NCI-H510A treated with DMSO at 0.1 percent for 48 hours (cell line): ENCODE data around the gene RMRP.
"Not testable (repeated sequence)": the region's sequence is repeated elsewhere in the genome, so short reads cannot be mapped to it uniquely, and the experiment has no call there.

Experiments used
- DNase-seq: peaks from one replicate; lab custom pipeline; 2025; lab: John Stamatoyannopoulos, UW

Gene RMRP

DNA sequence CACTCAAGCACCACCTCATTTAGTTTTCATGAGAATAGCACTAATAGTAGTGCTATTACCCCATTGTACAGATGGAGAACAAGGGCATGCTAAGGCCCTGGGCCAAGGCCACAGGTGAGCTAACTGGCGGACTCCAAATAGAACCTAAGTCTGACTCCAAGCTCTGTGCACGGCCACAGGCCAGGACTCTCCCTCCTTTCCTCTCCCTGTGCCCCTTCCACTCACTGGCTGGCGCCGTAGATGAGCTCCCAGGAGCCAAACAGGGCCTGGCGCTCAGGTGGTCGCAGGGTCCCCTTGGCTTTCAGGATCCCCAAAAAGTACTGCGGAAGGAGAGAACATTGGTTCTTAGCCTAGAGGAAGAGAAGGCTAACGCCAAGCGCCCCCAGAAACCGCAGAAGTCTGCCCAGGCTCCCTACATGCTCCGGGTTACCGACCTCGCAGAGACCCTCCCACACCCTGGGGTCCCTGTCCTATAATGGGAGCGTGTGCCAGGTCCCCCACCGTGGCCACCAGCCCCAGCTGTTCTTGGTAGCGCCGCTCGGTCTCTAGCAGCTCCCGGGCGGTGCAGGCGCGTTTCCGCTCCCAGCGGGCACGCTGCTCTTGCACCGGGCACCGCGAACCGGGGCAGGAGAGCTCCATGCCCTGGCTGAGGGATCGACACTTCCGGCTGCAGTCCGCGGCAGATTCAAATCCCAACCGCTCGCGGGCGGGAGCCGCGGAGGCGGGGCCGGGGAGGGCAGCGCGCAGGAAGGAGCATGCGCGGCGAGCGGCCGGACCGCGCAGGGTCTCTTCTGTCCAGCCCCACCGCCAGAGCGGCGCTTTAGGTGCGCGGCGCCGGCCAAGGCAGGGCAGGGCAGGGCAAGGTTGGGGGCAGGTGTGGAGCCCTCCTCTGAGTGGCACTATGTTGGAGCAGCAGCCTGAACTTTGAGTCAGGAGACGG is 7.0 kb upstream of the RMRP start, which contains the start of gene ARHGEF39:
ARHGEF39 (minus strand) TSS at position 665 of the 940 bp plus-strand sequence; CDS start at position 639, 26 bp downstream.
- peak; percentile 71 for DNase-seq

DNA sequence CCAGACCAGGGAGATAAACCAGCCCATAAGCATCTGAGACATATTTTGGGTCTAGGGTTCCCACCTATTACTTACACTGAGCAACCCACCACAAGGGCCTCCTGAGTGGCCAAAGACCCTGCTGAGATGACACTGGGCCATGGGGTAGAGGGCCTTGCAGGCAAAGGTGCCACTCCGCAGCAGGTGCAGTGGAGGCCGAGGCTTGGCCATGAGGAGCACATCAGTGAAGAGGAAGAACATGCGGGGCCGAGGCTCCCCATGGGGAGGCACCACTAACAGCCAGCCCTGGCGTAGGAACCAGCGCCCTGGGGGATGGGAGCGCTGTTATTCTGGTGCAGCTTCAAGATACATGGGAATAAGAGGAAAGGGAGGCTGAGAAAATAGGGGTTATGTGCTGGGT is 4.6 kb upstream of the RMRP start:
- DNase-seq, result no peak

DNA sequence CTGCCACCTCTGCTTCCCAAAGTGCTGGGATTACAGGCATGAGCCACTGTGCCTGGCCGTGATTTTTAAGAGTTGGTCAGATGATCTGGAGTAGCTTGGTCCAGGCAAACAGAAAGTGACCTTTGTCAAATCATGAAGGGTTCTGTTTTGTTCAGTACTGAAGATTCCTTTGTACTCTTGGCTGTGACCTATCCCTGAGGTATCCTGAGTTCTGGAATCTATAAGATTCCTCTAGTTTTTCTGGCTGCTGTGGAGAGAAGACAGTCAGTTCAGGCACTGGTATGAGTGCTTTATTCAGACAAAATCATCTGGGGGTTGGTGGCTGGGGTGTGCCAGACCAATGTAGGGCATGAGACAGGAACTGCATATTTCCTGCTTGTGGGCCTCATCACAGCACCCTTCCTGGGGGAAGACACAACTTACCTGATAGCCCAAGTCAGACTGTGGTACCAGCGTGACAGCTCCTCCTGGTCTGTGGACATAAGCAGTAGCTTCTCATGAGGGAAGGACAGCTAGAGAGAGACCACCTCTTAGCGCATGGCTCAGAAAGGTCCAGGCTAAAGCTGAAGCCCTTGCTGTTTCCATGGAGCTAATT is 4.0 kb upstream of the RMRP start:
- DNase-seq, result no peak

DNA sequence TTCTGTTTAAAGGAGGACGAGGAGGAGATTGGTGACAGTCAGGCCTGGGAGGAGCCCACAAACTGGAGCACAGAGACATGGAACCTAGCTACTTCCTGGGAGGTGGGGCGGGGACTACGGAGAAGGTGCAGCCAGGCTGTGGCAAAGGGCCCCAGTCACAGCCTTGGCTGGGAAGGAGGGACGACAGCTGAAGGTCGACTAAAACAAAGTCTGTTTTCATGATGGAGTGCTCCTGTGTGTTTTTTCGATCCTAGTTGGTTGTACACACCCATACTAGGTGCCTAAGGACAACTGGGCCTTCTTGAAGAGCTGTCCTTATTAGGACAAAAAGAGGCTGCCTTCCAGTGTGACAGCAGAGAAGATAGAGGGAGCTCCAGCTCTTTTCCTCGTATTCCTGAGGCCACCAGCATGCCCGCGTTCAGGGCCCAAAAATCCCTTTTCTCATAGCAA is 3.2 kb upstream of the RMRP start:
- no peak for DNase-seq

DNA sequence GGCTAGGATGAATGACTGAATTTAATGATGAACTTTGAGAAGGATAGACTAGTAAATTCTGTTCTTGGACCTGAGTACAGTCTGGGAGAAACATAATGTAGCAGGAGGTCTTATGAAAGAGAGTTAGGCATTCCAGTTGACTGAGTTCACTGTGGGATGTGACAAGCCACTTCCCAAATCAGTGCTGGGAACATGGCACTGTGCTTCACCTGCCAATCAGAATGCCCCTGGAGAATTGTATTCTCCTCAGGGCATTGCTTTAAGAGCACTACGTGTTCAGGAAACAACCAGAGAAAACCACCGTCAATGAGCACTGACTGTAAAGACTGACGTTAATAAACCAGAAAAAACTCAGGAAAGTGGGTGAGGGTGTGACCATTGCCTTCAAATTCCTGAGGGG is 1.5 kb upstream of the RMRP start:
- no peak for DNase-seq

DNA sequence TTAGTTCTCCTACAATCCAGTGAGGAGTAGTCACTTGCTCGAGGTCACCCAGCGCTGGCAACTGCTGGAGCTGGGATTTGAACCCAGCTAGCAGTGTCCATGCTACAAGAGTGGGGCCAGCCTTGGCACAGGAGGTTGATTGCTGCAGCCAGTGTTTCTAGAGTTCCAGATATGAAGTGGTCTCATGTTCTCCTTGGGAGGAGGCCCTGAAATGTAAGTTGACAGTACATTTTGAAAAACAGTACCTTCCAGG is 1.1 kb upstream of the RMRP start:
- peak; percentile 23 for DNase-seq

DNA sequence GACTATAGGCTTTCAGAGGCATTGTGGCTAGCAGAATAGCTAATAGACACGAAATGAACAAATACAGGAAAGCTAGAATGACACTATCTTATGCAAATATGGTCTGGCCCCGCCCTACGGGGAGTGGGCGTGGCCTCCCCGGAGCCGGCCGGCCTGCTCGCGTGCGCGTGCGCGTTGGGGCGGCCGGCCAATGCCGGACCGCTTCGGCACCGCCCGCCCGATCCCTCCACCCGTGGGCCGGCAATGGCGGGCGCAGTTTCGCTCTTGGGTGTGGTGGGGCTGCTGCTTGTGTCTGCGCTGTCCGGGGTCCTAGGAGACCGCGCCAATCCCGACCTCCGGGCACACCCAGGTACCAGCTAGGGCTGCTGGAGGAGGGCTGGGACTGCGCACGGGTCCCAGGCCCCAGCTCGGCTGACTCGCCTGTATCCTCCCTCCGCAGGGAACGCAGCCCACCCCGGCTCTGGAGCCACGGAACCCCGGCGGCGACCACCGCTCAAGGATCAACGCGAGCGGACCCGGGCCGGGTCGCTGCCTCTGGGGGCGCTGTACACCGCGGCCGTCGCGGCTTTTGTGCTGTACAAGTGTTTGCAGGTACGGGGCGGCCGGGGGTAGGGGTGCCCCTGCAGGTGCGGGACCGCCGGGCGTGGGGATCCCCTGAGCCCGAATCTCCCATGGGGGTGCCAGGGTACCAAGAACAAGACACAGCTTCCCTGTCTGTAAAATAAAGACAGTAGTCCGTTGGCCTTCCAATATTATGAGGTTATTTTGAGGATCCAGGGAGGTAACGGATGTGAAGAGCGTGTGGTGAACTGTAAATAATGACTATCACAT is 533 bp upstream of the RMRP start, which contains the start of gene CCDC107:
CCDC107 (plus strand) TSS at position 156 of the 831 bp plus-strand sequence; CDS start at position 244, 88 bp downstream.
- DNase-seq, result peak; percentile 75

DNA sequence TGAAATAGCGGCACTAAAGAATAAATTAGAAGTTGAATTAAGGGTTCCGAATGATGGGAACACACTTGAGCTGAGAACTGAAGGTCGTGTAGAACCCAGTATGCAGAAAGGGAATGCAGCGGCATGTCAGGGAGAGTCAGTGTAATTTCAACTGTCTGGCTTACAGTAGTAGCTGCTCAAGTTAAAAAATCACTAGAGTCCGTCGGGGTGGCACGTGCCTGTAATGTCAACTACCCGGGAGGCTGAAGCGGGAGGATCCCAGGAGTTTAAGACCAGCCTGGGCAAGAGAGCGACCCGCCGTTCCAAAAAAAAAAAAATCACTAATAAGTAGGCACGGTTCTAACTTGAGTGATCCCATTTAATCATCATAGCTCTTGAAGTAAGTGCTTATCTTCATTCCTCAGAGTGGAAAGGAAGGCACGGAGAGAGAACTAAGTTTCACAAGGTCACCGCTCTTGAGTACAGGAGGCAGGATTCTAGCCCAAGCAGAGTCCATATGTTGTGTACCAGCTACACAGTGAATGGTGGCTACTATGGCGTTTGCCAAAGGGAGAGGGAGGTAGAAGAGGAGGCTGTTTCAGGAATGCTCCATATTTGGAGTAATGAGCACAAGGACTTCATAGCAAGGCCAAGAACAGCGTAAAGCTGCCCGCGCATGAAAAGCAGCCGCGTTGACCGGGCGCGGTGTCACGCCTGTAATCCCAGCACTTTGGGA is 831 bp downstream of the RMRP start:
- peak; percentile 15 for DNase-seq

DNA sequence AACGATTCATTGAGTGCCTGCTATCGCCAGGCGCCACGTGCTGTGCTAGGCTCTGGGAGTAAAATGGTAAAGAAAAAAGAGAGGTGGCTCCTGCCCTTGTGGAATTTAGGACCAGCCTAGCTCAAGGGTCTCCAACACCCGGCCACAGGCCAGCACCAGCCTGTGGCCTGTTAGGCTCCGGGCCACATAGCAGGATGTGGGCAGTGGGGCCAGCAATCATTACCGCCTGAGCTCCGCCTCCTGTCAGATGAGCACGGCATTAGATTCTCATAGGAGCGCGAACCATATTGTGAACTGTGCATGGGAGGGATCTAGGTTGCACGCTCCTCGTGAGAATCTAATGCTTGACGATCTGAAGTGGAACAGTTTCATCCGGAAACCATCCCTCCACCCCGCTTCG is 1.5 kb downstream of the RMRP start:
- DNase-seq, result no peak

DNA sequence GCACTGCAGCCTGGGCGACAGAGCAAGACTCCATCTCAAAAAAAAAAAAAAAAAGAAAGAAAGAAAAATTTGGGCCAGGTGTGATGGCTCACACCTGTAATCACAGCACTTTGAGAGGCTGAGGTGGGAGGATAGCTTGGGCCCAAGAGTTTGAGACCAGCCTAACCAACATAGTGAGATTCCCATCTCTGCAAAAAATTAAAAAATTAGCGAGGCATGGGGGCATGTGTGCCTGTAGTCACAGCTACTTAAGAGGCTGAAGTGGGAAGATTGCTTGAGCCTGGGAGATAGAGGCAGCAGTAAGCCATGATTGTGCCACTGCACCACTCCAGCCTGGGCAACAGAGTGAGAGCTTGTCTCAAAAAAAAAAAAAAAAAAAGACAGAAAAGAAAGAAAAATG is 4.2 kb downstream of the RMRP start:
- no peak for DNase-seq

DNA sequence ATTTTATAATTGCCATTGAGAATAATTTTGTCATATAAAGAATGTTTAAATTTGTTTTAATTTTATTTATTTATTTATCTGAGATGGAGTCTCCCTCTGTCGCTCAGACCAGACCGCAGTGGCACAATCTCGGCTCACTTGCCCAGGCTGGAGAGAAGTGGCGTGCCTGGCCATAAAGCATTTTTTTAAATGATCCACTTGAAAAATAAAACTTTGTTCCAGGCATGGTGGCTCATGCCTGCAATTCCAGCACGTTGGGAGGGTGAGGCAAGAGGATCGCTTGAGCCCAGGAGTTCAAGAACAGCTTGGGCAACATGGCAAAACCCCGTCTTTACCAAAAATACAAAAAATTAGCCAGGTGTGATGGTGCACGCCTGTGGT is 5.0 kb downstream of the RMRP start:
- no peak for DNase-seq

DNA sequence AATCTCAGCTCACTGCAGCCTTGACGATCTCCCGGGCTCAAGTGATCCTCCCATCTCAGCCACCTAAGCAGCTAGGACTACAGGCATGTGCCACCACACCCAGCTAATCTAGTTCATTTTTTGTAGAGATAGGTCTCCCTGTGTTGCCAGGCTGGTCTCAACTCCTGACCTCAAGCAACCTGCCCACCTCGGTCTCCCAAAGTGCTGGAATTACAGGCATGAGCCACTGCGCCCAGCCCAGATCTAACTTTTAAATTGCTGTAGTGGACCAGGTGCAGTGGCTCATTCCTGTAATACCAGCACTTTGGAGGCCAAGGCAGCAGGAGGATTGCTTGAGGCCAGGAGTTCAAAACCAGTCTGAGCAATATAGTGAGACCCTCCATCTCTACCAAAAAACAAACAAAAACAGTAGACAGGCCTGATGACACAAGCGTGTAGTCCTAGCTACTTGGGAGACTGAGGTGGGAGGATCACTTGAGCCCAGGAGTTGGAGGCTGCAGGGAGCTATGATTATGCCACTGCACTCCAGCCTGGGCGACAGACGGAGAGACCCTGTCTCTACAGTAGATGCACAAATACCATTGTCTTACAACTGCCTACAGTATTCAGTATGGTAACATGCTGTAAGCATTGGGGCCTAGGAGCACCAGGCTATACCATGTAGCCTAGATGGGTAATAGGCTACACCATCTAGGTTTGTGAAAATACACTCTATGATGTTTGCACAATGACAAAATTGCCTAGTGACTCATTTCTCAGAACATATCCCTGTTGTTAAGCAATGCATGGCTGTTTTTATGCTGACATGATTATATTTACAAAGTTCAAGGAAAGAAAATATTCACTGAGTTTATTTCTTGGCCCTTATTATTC is 5.6 kb downstream of the RMRP start:
- no peak for DNase-seq

DNA sequence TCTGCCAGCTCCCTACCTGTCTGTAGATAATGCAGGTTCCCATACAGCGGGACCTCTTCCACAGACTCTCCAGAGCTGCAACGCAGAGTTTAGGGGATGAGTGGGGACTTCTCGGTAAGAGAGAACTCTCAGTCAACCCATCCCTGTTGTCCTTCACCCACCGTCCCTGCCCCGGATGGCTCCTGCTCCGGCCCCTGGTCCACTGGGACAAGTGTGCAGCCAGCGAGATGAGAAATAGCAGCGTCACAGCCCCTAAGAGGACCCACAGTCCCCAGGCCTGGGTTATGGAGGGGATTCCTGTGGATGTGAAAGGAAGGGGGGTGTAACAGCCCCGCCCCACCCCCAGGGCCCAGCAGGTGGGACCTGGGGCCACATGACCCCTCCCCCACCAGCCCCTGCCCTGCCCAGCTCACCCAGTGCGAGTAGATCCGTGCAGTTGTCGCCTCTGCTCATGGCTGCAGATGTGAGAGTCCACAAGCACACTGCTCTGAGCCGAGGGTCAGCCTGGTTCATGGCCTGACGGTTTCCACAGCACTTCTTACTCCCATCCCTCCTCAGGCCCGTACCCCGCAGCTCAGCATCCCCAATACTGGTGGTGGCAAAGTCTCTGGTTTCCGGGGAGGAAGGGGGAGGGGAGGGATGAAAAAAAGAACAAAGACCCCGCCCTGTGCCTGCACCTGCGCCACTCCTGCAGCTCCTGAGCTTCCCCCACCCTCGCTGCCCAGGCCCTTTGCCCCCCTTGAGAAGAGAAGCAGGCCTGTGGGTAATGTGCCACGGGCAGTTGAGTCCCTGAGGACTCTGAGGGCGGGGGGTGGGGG is 7.3 kb downstream of the RMRP start, which contains the start of gene SIT1:
SIT1 (minus strand) TSS at position 591 of the 818 bp plus-strand sequence; CDS start at position 513, 78 bp downstream.
- peak; percentile 39 for DNase-seq

DNA sequence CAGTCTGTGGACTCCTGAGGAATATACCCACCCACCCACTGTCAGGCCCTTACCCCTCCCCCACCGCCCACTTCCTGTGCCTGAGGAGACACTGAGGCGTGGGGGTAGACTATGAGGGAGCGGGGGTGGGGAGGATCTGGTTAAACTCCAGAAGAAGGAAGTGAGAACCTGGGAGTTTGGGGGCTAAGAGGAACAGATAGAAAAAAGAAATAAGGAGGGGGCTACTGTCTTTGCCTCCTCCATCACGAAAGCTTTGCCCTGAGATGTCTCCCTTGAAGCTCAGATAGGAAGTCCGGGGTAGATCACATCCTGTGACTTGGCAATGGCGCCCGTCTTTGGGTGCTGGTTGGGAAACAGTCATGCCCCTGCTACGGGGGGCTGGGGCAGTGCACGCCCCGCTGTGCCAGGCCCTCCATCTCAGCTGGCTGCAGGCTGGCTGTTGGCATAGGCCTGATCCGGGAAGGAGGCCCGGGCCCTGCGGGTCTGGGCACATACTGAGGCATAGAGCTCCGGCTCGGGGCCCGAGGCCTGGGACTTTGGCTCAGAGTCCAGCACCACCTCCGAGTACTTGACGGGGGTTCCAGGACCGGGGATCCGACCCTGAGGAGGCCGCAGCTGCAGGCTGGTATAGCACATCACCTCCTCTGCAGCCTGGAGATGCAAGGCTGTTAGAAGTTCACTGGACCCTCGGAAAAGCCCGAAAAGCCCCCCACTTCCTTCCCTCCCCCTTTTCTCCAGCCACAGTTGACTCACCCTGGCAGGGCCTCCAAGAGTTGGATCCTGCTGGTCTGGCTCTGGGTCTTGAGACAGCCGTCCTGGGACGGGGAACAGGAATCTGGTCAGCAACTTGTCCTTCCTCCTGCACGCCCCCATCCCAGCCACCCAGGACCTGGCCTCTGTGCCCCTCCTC is 8.1 kb downstream of the RMRP start:
- DNase-seq, result no peak

DNA sequence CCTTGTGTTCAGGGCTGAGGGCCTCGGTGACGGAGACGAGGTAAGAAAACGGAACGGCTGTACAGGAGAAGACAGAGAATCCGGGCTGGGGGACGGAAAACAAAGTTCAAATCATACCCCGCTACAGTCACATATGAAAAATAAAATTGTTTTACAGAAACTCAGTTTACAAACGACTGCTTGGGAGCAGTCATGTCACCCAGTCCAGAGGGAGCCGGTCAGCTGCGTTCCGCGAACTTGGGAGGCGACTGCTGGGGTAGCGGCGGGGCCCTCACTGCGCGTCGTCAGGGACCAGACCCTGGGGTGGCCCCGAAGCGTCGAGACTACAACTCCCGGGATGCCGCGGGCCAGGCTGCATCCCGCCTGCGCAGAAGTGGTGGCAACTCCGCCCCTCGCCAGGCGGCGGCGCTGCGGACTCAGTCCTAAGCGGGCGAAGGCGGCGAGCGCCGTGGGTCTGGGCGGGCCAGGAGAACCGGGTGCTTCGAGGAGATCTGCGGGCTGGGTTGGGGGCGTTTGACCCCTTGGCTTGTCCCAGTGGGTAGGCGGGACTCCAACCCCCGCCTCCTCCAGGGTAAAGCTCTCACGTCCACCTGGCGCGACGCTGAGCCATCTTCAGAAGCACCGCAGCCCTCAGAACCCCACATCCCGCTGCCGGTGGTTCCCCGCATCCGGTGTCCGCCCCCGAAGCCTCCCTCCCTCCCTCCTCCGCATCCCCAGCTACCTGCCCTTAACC is 11.1 kb downstream of the RMRP start:
- peak; percentile 76 for DNase-seq

DNA sequence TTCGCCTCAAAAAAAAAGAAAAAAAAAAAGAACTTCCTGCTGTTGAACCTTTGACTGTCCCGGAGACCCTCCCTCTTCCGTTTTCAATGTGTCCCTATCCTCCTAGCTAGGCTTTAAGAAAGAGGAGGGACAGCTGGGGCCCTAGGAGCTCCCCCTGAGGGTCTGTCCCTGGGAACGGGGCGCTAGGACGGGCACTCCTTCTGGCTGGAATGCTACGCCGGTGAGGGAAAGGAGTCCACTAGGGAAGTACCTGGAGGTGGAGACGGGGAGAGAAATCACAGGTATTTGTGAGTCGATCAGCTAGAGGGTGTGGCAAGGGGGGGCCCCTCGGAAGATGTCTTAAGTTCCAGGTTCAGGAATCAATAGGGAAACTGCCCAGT is 11.7 kb downstream of the RMRP start:
- peak; percentile 39 for DNase-seq

DNA sequence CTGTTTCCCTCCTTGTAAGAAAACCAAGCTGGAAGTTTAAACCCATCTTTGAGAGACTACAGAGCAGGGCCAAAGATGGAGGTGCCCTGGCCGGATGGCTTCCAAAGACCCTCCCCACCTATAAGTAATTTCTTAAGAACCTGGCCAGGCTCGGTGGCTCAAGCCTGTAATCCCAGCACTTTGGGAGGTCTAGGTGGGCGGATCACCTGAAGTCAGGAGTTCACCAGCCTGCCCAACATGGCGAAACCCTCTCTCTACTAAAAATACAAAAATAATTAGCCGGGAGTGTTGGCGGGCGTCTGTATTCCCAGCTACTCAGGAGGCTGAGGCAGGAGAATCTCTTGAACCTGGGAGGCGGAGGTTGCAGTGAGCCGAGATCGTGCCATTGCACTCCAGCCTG is 12.1 kb downstream of the RMRP start:
- DNase-seq, result not testable (repeated sequence)

DNA sequence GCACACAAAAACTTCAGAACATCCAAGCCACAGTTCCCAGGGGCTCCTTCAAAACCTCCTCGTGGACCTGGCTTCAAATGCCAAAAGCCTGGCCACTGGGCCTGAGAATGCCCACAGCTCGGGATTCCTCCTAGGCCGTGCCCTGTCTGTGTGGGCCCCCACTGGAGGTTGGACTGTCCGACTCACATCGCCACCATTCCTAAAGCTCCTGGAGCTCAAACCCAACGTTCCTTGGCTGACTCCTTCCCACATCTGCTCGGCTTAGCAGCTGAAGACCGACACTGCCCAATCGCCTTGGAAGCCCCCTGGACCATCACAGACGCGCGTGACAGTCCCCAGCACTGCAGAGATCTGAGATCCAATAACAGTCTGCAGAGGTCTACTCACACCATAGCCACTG is 14.8 kb downstream of the RMRP start:
- no peak for DNase-seq
